Liver (tissue), 9 donors: ENCODE results near the gene SPTLC3. TPM values are rescaled to one million over a fixed set of nuclear protein-coding genes. Genes with fewer than 3 reads are reported as not detected.

ENCODE experiments used
- DNase-seq: peaks from one replicate; pipeline ENCODE4 v3.0.0-alpha.2; 2017; ENCODE audit warnings: low spot score
- H3K27ac ChIP-seq, 2 donors: one replicate each; pipeline ENCODE4 v1.7.0; 2013; ENCODE audit warnings: inconsistent platforms in 2 of 2, low read length in 2 of 2, control low read depth in 1 of 2, low read depth in 1 of 2, mild to moderate bottlenecking in 1 of 2
- H3K27me3 ChIP-seq, 4 donors: one replicate each; pipeline versions ENCODE4 v1.6.1 to v1.7.0; 2013; ENCODE audit warnings: low read length in 3 of 4, inconsistent platforms in 1 of 4, mild to moderate bottlenecking in 1 of 4, moderate library complexity in 1 of 4; ENCODE audit not compliant: control insufficient read depth in 4 of 4, insufficient read depth in 4 of 4
- H3K36me3 ChIP-seq, 4 donors: one replicate each; pipeline versions ENCODE4 v1.6.1 to v1.7.0; 2013; ENCODE audit warnings: low read length in 3 of 4, mild to moderate bottlenecking in 3 of 4, low read depth in 1 of 4, moderate library complexity in 1 of 4; ENCODE audit not compliant: control insufficient read depth in 4 of 4, insufficient read depth in 3 of 4
- H3K4me1 ChIP-seq, 4 donors: one replicate each; pipeline versions ENCODE4 v1.6.1 to v1.7.0; 2013; ENCODE audit warnings: low read length in 3 of 4, mild to moderate bottlenecking in 3 of 4, moderate library complexity in 1 of 4; ENCODE audit not compliant: control insufficient read depth in 4 of 4, insufficient read depth in 4 of 4
- H3K4me3 ChIP-seq, 3 donors: one replicate each; pipeline versions ENCODE4 v1.6.1 to v1.7.0; 2013; ENCODE audit warnings: low read length in 3 of 3, control low read depth in 1 of 3, low read depth in 1 of 3, mild to moderate bottlenecking in 1 of 3
- H3K9ac ChIP-seq, 2 donors: one replicate each; pipeline ENCODE4 v1.7.0; 2013; ENCODE audit warnings: low read length in 2 of 2, mild to moderate bottlenecking in 2 of 2, moderate library complexity in 2 of 2, control low read depth in 1 of 2, low read depth in 1 of 2
- H3K9me3 ChIP-seq, 4 donors: one replicate each; pipeline versions ENCODE4 v1.6.1 to v1.7.0; 2013; ENCODE audit warnings: low read length in 3 of 4; ENCODE audit not compliant: control insufficient read depth in 4 of 4
- ATF3 ChIP-seq: IDR thresholded peaks from 2 replicates; pipeline ENCODE4 v1.6.1; 2016; ENCODE audit warnings: antibody characterized with exemption
- CTCF ChIP-seq: fragments of 150-350 bp; IDR thresholded peaks from 2 replicates; pipeline ENCODE4 v1.5.1; 2017; ENCODE audit warnings: improper control_type of control experiment, low read depth, low read length; ENCODE audit not compliant: missing input control
- FOXA1 ChIP-seq: IDR thresholded peaks from 2 replicates; pipeline ENCODE4 v1.6.1; 2016; ENCODE audit warnings: antibody characterized with exemption
- FOXA2 ChIP-seq: IDR thresholded peaks from 2 replicates; pipeline ENCODE4 v1.6.1; 2016; ENCODE audit warnings: antibody characterized with exemption
- GABPA ChIP-seq, 2 donors: IDR thresholded peaks in 1 of 2; conservative IDR thresholded peaks in 1 of 2; 2 replicates each; pipeline ENCODE4 v1.6.1; 2016; ENCODE audit warnings: antibody characterized with exemption in 2 of 2, mild to moderate bottlenecking in 1 of 2, moderate library complexity in 1 of 2
- HNF4A ChIP-seq, 2 donors: conservative IDR thresholded peaks; 2 replicates each; pipeline ENCODE4 v1.6.1; 2016; ENCODE audit warnings: antibody characterized with exemption in 2 of 2, mild to moderate bottlenecking in 2 of 2
- HNF4G ChIP-seq: IDR thresholded peaks from 2 replicates; pipeline ENCODE4 v1.6.1; 2016; ENCODE audit warnings: antibody characterized with exemption
- JUND ChIP-seq, 2 donors: IDR thresholded peaks; 2 replicates each; pipeline ENCODE4 v1.6.1; 2016; ENCODE audit warnings: antibody characterized with exemption in 2 of 2
- MAX ChIP-seq: IDR thresholded peaks from 2 replicates; pipeline ENCODE4 v1.6.1; 2016; ENCODE audit warnings: antibody characterized with exemption
- NR2F2 ChIP-seq: IDR thresholded peaks from 2 replicates; pipeline ENCODE4 v1.6.1; 2016; ENCODE audit warnings: antibody characterized with exemption
- RAD21 ChIP-seq, 2 donors: IDR thresholded peaks; 2 replicates each; pipeline ENCODE4 v1.6.1; 2016; ENCODE audit warnings: antibody characterized with exemption in 2 of 2, mild to moderate bottlenecking in 2 of 2
- REST ChIP-seq: IDR thresholded peaks from 2 replicates; pipeline ENCODE4 v1.6.1; 2016; ENCODE audit warnings: antibody characterized with exemption, mild to moderate bottlenecking
- SP1 ChIP-seq: IDR thresholded peaks from 2 replicates; pipeline ENCODE4 v1.6.1; 2018; ENCODE audit warnings: antibody characterized with exemption, mild to moderate bottlenecking
- TAF1 ChIP-seq: conservative IDR thresholded peaks from 2 replicates; pipeline ENCODE4 v1.6.1; 2016; ENCODE audit warnings: antibody characterized with exemption, mild to moderate bottlenecking
- YY1 ChIP-seq: IDR thresholded peaks from 2 replicates; pipeline ENCODE4 v1.6.1; 2016; ENCODE audit warnings: antibody characterized with exemption, mild to moderate bottlenecking
- WGBS: extraction: QIAGEN DNeasy Blood & Tissue Kit; methylation state at CpG from one replicate; pipeline ENCODE4 v1.1.7; 2013; 5-methylcytosine and 5-hydroxymethylcytosine counted together
- polyA plus RNA-seq, 2 donors: library from polyadenylated mRNA; stranded (reverse) in 1 of 2; unstranded in 1 of 2; fragments of 200-250 nt in 1 of 2; fragments of >200 nt in 1 of 2; fragmentation: Nextera tagmentation in 1 of 2; extraction: Ambion mirVana in 1 of 2; gene quantifications; one replicate each; pipeline versions ENCODE4 v1.2.1 to v1.2.3, GENCODE V29; 2013 to 2015
- total RNA-seq, 2 donors: library from RNA; depleted of rRNA; stranded (reverse); fragments of >200 nt; gene quantifications; one replicate each; pipeline ENCODE4 v1.2.3, GENCODE V29; 2014
- donor health status: healthy.
- donor health status: healthy.
- donor health status: healthy.
- donor health status: healthy.
- donor health status: healthy.

Gene SPTLC3
- total and polyA plus RNA-seq, 4 donors: 4.2 to 40.9 (median 20.4) TPM

GRCh38 chr20:13147971-13148370, 139.2 kb downstream of the SPTLC3 start:
- Histone ChIP-seq H3K27ac (no peak overlapping the region), H3K36me3 (peaks cover 0 to 4% (median 0%) of the 10 kb centered on the region in 4 donors), H3K9ac (no peak overlapping the region), H3K27me3 (no peaks in the 10 kb centered on the region), H3K4me3 (no peak overlapping the region), H3K9me3 (no peaks in the 10 kb centered on the region), H3K4me1 (peaks cover 5 to 19% (median 13%) of the 10 kb centered on the region in 4 donors)
- 63% methylated on average over 3 of the region's 3 CpGs for WGBS
- TF ChIP-seq JUND (IDR thresholded peaks at IDR 0.05) (no peak), YY1 (no peak), RAD21 (IDR thresholded peaks at IDR 0.05) (no peak), FOXA2 (no peak), GABPA (IDR thresholded peaks at IDR 0.05 in 1 of 2, conservative IDR thresholded peaks at IDR 0.05 in 1 of 2) (no peak), HNF4G (no peak), REST (no peak), SP1 (no peak), ATF3 (no peak), NR2F2 (no peak), MAX (no peak), FOXA1 (no peak)
- no peak for DNase-seq

- no peak overlapping the region for H3K4me3 ChIP-seq
- TF ChIP-seq CTCF (no peak), RAD21 (IDR thresholded peaks at IDR 0.05) (no peak), HNF4A (conservative IDR thresholded peaks at IDR 0.05) (no peak), HNF4G (no peak), ATF3 (no peak), TAF1 (no peak)
- H3K27me3 ChIP-seq: no peaks in the 10 kb centered on the region
- no peaks in the 10 kb centered on the region for H3K9me3 ChIP-seq
- WGBS: 82% methylated on average over 4 of the region's 4 CpGs
- H3K4me1 ChIP-seq: peaks cover 5 to 19% (median 13%) of the 10 kb centered on the region in 4 donors
- no peak for DNase-seq
- H3K27ac ChIP-seq: no peak overlapping the region
- H3K9ac ChIP-seq: no peak overlapping the region
- peaks cover 0 to 4% (median 0%) of the 10 kb centered on the region in 4 donors for H3K36me3 ChIP-seq
Measured at GRCh38 chr20:13148402-13148801, 139.6 kb downstream of the SPTLC3 start.
